HCT116 (cell line): ENCODE data around the gene GBE1.

Experiments
- CTCF ChIP-seq, 3 experiments: fragments of 200-600 bp in 1 of 3; sonication (generic) in 1 of 3; IDR thresholded peaks in 2 of 3; conservative IDR thresholded peaks in 1 of 3; 2 replicates each; pipeline ENCODE4 v1.5.1; 2012 to 2017; ENCODE audit warnings: low read depth in 2 of 3, low read length in 2 of 3, antibody characterized with exemption in 1 of 3, borderline replicate concordance in 1 of 3, control low read depth in 1 of 3, mild to moderate bottlenecking in 1 of 3, mixed read lengths in 1 of 3, mixed run types in 1 of 3, moderate library complexity in 1 of 3; ENCODE audit not compliant: insufficient read depth in 1 of 3
- EZH2 ChIP-seq: fragments of 200-600 bp; sonication (generic); IDR thresholded peaks from 2 replicates; pipeline ENCODE4 v1.6.1; 2017; ENCODE audit warnings: antibody characterized with exemption, mixed run types

GRCh38 chr3:81497572-81498251 is 263.7 kb downstream of the GBE1 start:
- TF ChIP-seq CTCF (IDR thresholded peaks at IDR 0.05 in 2 of 3, conservative IDR thresholded peaks at IDR 0.05 in 1 of 3; ENCODE audit: borderline replicate concordance in 1 of 3, insufficient read depth in 1 of 3, low read depth in 2 of 3, low read length in 2 of 3) (no peak), EZH2 (no peak)
